Measurements from ENCODE around the gene PDP2.

GRCh38 chr16:66911801-66912200 lies 31.5 kb downstream of the PDP2 start:
- no peak for TF ChIP-seq ZNF24 (IDR thresholded peaks at IDR 0.05)
- no peak for TF ChIP-seq ZBTB26 (CRISPR knock-in tag; IDR thresholded peaks at IDR 0.05)

All from K562 (cell line).